ENCODE data around the gene LACTB. TPM values are rescaled to one million over a fixed set of nuclear protein-coding genes. Genes with fewer than 3 reads are reported as not detected.

LACTB gene
- total and polyA plus RNA-seq, 8 donors = 4.8 to 11.2 (median 6.6) TPM

DNA sequence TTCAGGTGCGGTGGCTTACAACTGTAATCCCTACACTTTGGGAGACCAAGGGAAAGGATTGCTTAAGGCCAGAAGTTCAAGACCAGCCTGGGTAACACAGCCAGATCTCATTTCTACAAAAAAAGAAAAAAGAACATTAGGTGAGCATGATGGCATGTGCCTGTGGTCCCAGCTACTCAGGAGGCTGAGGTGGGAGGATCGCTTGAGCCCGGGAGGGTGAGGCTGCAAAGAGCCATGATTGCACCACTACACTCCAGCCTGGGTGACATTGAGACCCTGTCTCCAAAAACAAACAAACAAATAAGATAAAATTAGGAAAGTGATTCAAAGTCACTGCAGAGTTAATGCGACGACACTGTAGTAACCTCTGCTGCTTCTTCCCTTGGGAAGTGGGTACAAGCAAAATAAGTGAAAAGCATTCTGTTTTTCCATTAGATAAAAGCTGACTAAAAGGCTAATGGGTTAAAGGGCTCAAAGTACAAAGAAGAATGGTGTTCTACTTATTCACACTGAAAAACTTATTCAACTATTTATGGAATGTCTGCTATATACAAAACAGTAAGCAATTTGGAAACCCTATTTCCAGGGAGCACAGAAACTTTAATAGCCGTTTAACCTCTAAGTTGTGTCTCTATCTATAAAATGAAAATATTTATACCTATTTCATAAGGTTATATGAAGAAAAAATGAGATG, 43.7 kb downstream of the LACTB start:
- 90 to 92% methylated on average over 6 of the region's 6 CpGs for WGBS, 2 donors
- ATAC-seq (no peak), DNase-seq (no peak), FAIRE-seq (no peak)
- Histone ChIP-seq H3K27ac (no peak overlapping the region), H3K4me3 (no peak overlapping the region), H3K4me1 (no peaks in the 10 kb centered on the region), H3K9me3 (no peaks in the 10 kb centered on the region), H3K27me3 (no peaks in the 10 kb centered on the region), H3K36me3 (no peaks in the 10 kb centered on the region)
- TF ChIP-seq, protein P1, sequence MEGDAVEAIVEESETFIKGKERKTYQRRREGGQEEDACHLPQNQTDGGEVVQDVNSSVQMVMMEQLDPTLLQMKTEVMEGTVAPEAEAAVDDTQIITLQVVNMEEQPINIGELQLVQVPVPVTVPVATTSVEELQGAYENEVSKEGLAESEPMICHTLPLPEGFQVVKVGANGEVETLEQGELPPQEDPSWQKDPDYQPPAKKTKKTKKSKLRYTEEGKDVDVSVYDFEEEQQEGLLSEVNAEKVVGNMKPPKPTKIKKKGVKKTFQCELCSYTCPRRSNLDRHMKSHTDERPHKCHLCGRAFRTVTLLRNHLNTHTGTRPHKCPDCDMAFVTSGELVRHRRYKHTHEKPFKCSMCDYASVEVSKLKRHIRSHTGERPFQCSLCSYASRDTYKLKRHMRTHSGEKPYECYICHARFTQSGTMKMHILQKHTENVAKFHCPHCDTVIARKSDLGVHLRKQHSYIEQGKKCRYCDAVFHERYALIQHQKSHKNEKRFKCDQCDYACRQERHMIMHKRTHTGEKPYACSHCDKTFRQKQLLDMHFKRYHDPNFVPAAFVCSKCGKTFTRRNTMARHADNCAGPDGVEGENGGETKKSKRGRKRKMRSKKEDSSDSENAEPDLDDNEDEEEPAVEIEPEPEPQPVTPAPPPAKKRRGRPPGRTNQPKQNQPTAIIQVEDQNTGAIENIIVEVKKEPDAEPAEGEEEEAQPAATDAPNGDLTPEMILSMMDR (IDR thresholded peaks at IDR 0.05) = no peak
- intact Hi-C loops (cut with DNase I) = no loop called here

GRCh38 chr15:63166219-63166618, 44.6 kb downstream of the LACTB start:
- Histone ChIP-seq H3K27ac (no peak overlapping the region), H3K9me3 (no peaks in the 10 kb centered on the region), H3K27me3 (no peaks in the 10 kb centered on the region), H3K4me1 (no peaks in the 10 kb centered on the region), H3K36me3 (no peaks in the 10 kb centered on the region), H3K4me3 (no peak overlapping the region)
- WGBS, 2 donors = 89% methylated on average over 2 of the region's 2 CpGs
- no peak for ATAC-seq
- intact Hi-C loops (cut with DNase I) = no loop called here
- TF ChIP-seq, protein P1 (IDR thresholded peaks at IDR 0.05) = no peak
- no peak for DNase-seq
- no peak for FAIRE-seq

GRCh38 chr15:63169788-63170187, 48.1 kb downstream of the LACTB start:
- intact Hi-C loops (cut with DNase I) = no loop called here
- 76 to 80% methylated on average over 2 of the region's 2 CpGs for WGBS, 2 donors
- H3K27ac ChIP-seq = no peak overlapping the region
- H3K27me3 ChIP-seq = no peaks in the 10 kb centered on the region
- DNase-seq = no peak
- FAIRE-seq = no peak
- no peaks in the 10 kb centered on the region for H3K4me1 ChIP-seq
- H3K9me3 ChIP-seq = no peaks in the 10 kb centered on the region
- TF ChIP-seq, protein P1 (IDR thresholded peaks at IDR 0.05) = no peak
- H3K4me3 ChIP-seq = no peak overlapping the region
- H3K36me3 ChIP-seq = no peaks in the 10 kb centered on the region
- ATAC-seq = no peak

GRCh38 chr15:63172376-63172775, 50.7 kb downstream of the LACTB start:
- FAIRE-seq = no peak

More at GRCh38 chr15:63172376-63172775, 50.7 kb downstream of the LACTB start:
- no peak for DNase-seq
- no peaks in the 10 kb centered on the region for H3K36me3 ChIP-seq
- TF ChIP-seq, protein P1 (IDR thresholded peaks at IDR 0.05) = no peak
- WGBS, 2 donors = 86 to 93% methylated on average over 5 of the region's 5 CpGs
- no peaks in the 10 kb centered on the region for H3K4me1 ChIP-seq
- no peaks in the 10 kb centered on the region for H3K9me3 ChIP-seq
- no peak for ATAC-seq
- intact Hi-C loops (cut with DNase I) = no loop called here
- no peaks in the 10 kb centered on the region for H3K27me3 ChIP-seq
- no peak overlapping the region for H3K4me3 ChIP-seq
- H3K27ac ChIP-seq = no peak overlapping the region

Data from pancreas (tissue), 10 donors.